ENCODE results near the gene CDS2. TPM values are rescaled to one million over a fixed set of nuclear protein-coding genes. Genes with fewer than 3 reads are reported as not detected.

Gene CDS2
- total RNA-seq, 1 experiment from 2014 or later = 49.1 TPM

- TF ChIP-seq ZBTB43 (CRISPR knock-in tag; IDR thresholded peaks at IDR 0.05) = peak; percentile 85; the same call in 1 of the 2 replicates
- TF ChIP-seq ZNF416 (CRISPR knock-in tag; IDR thresholded peaks at IDR 0.05) = no peak
- TF ChIP-seq ELF4 (CRISPR knock-in tag; IDR thresholded peaks at IDR 0.05; ENCODE audit: low read depth) = no peak; the same call in 1 of the 2 replicates
- TF ChIP-seq ETV6 (CRISPR knock-in tag; IDR thresholded peaks at IDR 0.05) = no peak
- TF ChIP-seq FOXP1 (CRISPR knock-in tag; IDR thresholded peaks at IDR 0.05; ENCODE audit: borderline replicate concordance) = no peak; the same call in 1 of the 2 replicates
- TF ChIP-seq RELA (CRISPR knock-in tag; IDR thresholded peaks at IDR 0.05; ENCODE audit: borderline replicate concordance) = peak; percentile 92
- no peak for TF ChIP-seq EMX1 (CRISPR knock-in tag; IDR thresholded peaks at IDR 0.05)
- no peak for TF ChIP-seq ZNF121 (CRISPR knock-in tag; IDR thresholded peaks at IDR 0.05)
- TF ChIP-seq JAZF1 (CRISPR knock-in tag; IDR thresholded peaks at IDR 0.05) = no peak
- no peak for TF ChIP-seq RORB (CRISPR knock-in tag; IDR thresholded peaks at IDR 0.05)
- TF ChIP-seq MLX (CRISPR knock-in tag; IDR thresholded peaks at IDR 0.05) = no peak; the same call in 1 of the 2 replicates
- peak; percentile 80 for TF ChIP-seq ZNF263 (CRISPR knock-in tag; IDR thresholded peaks at IDR 0.05; ENCODE audit: low read depth)
- no peak for TF ChIP-seq CDX4 (CRISPR knock-in tag; IDR thresholded peaks at IDR 0.05; ENCODE audit: borderline replicate concordance)
- no peak for TF ChIP-seq MYBL2 (CRISPR knock-in tag; IDR thresholded peaks at IDR 0.05)
- no peak for TF ChIP-seq ZNF396 (CRISPR knock-in tag; IDR thresholded peaks at IDR 0.05; ENCODE audit: borderline replicate concordance)
- peak; percentile 96 for TF ChIP-seq PREB (CRISPR knock-in tag; IDR thresholded peaks at IDR 0.05; ENCODE audit: borderline replicate concordance)
- no peak for TF ChIP-seq GRHL2 (CRISPR knock-in tag; IDR thresholded peaks at IDR 0.05; ENCODE audit: insufficient replicate concordance, severe bottlenecking)
- TF ChIP-seq ATF1 (CRISPR knock-in tag; IDR thresholded peaks at IDR 0.05) = no peak
- peak; percentile 97 for TF ChIP-seq ARID4B (CRISPR knock-in tag; IDR thresholded peaks at IDR 0.05; ENCODE audit: borderline replicate concordance)
- TF ChIP-seq E2F4 (CRISPR knock-in tag; IDR thresholded peaks at IDR 0.05; ENCODE audit: borderline replicate concordance, low read depth) = peak; percentile 99
- TF ChIP-seq CREB1 (CRISPR knock-in tag; IDR thresholded peaks at IDR 0.05) = peak; percentile 83
- no peak; the same call in 1 of the 2 replicates for TF ChIP-seq ZNF219 (CRISPR knock-in tag; IDR thresholded peaks at IDR 0.05; ENCODE audit: borderline replicate concordance)
- no peak for TF ChIP-seq NFATC4 (CRISPR knock-in tag; IDR thresholded peaks at IDR 0.05)
- no peak for TF ChIP-seq ZNF425 (CRISPR knock-in tag; conservative IDR thresholded peaks at IDR 0.05)
- no peak for TF ChIP-seq OVOL2 (CRISPR knock-in tag; IDR thresholded peaks at IDR 0.05; ENCODE audit: borderline replicate concordance)
- peak; percentile 97 for TF ChIP-seq TEAD1 (CRISPR knock-in tag; IDR thresholded peaks at IDR 0.05)
- TF ChIP-seq MXD4 (CRISPR knock-in tag; IDR thresholded peaks at IDR 0.05; ENCODE audit: borderline replicate concordance) = no peak
- no peak for TF ChIP-seq NR3C1 (CRISPR knock-in tag; conservative IDR thresholded peaks at IDR 0.05; ENCODE audit: low read depth)
These were observed 7.7 kb upstream of the CDS2 start (continued) for GRCh38 chr20:5119143-5119434.
